WI38 (cell line): Measurements from ENCODE around the gene KHDRBS2.

Source experiments
- H3K4me3 ChIP-seq: 2 replicates; pipeline ENCODE4 v1.5.1; 2011; ENCODE audit warnings: low read depth, mild to moderate bottlenecking, control low read depth, low read length
- CTCF ChIP-seq: IDR thresholded peaks from 2 replicates; pipeline ENCODE4 v1.5.1; 2012; ENCODE audit warnings: low read depth, mild to moderate bottlenecking, control low read depth, low read length

The KHDRBS2 gene

GRCh38 chr6:61949971-61950370, 336.1 kb downstream of the KHDRBS2 start:
- H3K4me3 ChIP-seq = no peak overlapping the region
- TF ChIP-seq CTCF = no peak

GRCh38 chr6:61949161-61949560, 336.9 kb downstream of the KHDRBS2 start:
- no peak for TF ChIP-seq CTCF
- no peak overlapping the region for H3K4me3 ChIP-seq

GRCh38 chr6:61947311-61947947, 338.6 kb downstream of the KHDRBS2 start:
- no peak for TF ChIP-seq CTCF
- H3K4me3 ChIP-seq = no peak overlapping the region

- TF ChIP-seq CTCF = no peak
- no peak overlapping the region for H3K4me3 ChIP-seq
Observed at GRCh38 chr6:61940919-61941318, 345.1 kb downstream of the KHDRBS2 start.

GRCh38 chr6:61935242-61935846, 350.7 kb downstream of the KHDRBS2 start:
- H3K4me3 ChIP-seq = no peak overlapping the region
- TF ChIP-seq CTCF = no peak

GRCh38 chr6:61909486-61909885, 376.5 kb downstream of the KHDRBS2 start:
- TF ChIP-seq CTCF = no peak
- H3K4me3 ChIP-seq = no peak overlapping the region

GRCh38 chr6:61901748-61902147, 384.3 kb downstream of the KHDRBS2 start:
- no peak for TF ChIP-seq CTCF
- no peak overlapping the region for H3K4me3 ChIP-seq
